Hepatic stellate cell (primary cell): ENCODE measurements around the gene ITGA2B.
"Not testable (repeated sequence)": the region's sequence is repeated elsewhere in the genome, so short reads cannot be mapped to it uniquely, and the experiment has no call there.

ENCODE experiments used
- DNase-seq: peaks from one replicate; pipeline ENCODE4 v3.0.0; 2011; ENCODE audit warnings: low spot score

ITGA2B gene

DNA sequence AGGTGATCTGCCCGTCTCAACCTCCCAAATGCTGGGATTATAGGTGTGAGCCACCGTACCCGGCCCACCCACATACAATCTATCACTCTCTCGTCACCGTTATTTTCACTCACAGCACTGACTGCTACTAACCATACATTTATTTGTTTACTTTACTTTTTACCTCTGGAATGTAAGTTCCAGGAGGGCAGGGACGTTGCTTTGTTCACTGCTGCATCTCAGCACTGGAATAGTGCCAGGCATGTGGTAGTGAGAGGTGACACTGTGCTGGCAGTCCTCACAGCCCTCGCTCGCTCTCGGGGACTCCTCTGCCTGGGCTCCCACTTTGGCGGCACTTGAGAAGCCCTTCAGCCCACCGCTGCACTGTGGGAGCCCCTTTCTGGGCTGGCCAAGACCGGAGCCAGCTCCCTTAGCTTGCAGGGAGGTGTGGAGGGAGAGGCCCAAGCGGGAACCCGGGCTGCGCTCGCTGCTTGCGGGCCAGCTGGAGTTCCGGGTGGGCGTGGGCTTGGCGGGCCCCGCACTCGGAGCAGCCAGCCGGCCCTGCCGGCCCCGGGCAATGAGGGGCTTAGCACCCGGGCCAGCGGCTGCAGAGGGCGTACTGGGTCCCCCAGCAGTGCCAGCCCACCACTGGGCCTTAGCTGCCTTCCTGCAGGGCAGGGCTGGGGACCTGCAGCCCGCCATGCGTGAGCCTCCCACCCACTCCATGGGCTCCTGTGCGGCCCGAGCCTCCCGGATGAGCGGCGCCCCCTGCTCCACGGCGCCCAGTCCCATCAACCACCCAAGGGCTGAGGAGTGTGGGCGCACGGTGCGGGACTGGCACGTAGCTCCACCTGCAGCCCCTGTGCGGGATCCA is 20.8 kb downstream of the ITGA2B start:
- not testable (repeated sequence) for DNase-seq

DNA sequence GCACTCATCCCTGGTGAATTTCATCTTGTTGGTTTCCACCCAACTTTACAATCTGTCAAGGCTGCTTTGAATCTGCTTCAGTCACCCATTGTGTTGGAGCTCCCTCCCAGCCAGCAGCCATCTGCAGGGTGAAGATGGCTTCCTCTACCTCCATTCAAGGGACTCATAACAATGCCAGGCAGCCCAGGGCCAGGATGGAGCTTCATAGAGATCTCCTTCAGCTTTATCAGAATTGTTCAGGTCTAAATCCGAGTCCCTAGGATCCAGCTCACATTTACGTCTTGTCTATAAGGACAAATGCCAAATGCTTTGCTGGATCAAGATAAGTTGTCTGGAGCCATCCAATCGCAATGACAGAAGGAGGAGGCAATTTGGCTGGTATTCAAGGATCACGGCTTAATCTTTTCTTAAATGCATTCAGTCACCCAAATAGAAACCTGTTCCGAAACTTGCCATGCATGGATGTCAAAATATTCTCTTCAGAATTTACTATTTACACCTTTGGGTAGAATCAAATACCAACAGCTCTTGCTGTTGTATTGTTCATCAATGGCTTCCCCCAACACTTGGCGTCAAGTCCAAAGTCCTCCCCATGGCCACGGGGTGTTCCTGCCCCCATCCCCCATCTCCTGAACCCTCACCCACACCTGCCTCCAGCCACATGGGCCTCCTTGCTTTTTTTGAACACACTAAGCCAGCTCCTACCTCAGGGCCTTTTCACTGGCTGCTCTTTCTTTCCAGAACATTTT is 22.0 kb downstream of the ITGA2B start:
- no peak for DNase-seq

DNA sequence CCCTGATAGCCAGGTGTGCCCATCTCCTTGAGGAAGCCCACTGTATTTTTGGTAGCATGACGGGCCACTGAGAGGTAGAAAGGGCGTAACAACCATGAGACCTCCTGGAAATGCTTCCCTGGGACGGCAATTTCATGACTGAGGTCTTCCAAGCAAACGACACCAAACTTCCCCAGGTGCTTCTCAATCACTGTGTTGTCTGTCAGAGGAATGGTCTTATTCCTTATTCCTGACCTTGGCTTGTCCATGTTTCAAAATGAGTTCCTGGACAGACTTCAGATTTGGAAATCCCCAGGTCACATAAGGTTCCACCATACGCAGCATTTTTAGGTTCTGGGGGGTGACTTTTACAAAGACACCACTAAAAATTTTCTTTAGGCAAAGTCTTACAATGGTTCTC is 24.4 kb downstream of the ITGA2B start:
- not testable (repeated sequence) for DNase-seq

DNA sequence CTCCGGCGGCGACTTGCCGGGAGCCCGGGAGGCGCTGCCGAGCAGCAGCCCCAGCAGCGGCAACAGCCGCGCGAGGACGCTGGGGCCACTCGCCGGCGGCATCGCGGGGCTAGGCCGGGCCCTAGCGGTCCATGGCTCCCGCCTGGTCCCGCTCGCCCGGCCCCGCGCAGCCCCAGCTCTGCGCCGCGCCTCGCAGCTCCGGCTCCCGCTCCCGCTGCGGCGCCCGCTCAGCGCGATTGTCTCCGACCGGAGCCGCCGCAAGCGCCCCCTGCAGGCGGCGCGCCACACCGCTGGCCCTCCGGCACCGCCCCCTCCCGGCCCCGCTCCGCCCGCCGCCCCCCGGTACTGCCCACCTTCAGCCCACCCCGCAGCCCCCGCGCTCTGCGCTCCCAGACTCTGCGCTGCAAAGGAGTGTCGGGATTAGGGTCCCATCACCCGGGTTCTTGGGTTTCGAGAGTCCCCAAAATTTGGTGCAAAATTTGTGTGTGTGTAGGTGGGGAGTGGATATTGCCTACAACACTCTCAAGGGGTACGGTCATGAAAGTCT is 25.8 kb downstream of the ITGA2B start, which contains the start of gene FAM171A2:
FAM171A2 (minus strand) TSS at position 241 of the 547 bp plus-strand sequence; CDS start at position 102, 139 bp downstream.
- DNase-seq = peak; percentile 82

DNA sequence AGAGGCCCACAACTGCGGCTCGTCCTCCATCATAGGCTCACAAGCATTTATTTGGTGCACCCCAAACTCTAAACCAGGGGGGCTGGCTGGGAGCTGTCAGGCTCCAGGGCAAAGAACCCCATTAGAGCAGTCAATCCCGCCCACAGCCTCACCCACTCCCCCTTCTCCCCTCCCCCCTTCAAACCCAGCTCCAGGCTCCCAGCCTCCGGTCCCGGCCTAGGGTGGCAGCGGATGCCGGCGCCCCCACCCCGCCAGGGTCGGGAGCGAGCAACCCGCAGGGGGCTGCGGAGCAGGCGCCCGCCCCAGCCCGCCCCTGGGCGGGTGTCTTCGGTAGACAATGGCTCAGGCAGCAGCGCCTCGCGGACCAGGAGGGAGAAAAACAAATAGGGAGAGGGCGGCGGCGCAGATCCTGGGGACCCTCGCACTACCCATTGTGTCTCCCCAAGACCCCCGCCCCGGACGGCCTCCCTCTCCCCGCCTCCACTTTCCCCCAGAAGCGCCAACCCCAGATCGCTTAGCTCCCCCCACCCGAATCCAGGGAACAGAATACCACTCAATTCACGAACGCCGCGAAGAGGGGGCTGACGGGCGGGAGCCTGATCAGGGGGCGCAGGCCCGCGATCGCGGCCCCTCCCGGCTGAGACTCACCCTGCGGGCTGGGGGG is 26.4 kb downstream of the ITGA2B start:
- peak; percentile 52 for DNase-seq

DNA sequence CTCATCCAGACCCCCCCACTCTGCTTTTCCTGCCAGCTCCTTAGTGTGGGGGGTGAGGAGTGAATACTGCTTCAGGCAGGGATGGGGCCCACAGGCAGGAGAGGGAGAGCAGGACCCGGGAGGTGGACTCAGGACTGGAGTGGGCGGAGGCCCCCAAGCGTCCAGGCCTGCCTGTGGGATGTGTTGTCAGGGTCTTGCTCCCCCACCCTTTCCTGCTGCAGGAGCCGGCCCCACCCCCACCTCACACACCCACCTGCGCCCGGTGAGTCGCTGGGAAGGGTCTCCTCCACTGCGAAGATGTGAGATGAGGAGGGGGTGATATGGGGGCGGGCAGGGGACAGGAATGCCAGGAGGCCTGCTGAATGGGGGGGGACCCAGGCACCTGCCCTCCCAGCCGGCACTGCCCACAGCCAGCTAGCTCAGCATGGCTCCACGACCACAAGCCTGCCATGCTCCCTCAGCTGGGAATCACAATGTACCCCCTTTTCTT is 26.9 kb downstream of the ITGA2B start:
- no peak for DNase-seq

DNA sequence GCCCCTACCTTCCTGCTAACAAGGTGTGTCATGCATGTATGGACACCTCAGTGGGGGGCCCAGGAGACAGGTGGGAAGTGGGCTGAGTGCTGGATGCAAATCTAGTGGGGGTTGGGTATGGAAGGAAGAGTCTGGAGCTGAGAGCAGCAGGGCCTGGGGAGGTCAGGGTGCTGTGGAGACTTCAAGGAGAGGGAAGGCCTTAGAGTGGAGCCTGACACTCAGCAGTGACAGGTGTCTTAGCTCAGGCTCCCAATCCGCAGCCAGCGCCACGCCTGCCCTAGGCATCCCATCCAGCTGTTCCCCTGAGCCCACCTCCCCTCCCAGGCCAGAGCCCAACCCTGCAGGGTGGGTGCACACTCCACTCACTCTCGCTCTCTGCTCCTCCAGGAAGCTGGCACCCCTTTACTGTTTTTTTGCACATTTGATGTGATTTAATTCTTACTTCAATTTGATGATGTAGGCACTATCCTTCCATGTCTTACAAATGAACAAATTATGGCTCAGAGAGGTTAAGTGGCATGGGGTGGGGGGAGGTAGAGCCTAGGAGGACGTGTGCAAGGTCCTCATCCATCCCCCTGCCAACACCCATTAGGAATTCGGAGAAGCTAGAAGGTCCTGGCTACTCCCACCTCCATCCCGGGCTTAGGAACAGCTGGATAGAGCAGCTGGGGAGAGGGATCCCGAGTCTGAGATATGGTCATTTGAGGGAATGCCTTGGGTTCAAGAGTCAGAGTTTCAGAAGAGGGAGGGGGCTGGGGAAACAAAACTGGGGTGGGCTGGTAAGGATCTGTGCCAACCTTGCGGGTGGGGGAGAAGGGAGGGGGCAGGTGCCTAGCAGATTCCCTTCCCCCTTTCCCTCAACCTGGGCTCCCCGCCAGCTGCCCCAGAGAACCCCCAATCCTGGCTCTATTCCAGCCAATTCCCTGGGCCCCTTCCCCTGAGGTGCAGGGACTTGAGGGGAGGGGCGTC is 27.9 kb downstream of the ITGA2B start:
- no peak for DNase-seq

DNA sequence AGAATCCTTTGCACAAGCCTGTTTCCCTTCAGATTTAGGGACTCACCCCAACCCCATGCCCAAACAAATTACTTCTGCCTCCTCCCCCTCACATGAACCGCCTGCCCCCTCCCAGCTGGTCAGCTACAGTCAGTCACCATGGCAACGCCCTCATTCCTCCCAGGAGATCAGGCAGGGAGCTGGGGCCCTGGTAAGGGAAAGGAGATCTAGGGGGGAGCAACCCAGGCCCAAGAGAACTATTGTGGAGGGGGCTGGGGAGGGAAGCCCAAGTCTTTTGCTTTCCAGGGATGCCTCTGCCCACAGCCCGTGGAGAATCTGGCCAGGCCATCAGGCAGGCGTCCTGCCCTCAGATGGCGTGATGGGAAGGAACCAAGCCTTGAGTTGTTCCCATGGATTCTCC is 28.6 kb downstream of the ITGA2B start:
- peak; percentile 85 for DNase-seq

DNA sequence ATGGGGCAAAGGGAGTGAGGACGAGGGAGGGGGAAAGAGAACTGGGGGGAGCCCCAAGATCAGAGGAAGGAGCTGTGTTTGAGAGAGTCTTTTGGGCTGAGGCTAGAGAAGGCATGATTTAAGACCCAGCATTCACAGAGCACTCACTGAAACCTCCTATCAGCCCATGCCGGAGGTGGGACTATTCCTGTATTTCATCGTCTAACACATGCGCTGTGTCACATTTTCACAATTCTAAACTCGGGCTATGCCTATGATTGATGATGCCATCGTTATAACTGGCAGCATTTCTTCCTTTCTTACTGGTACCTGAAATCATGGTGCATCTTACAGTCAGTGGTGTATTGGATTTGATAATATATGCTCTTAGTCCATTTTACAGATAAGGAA is 29.3 kb downstream of the ITGA2B start:
- DNase-seq = no peak

DNA sequence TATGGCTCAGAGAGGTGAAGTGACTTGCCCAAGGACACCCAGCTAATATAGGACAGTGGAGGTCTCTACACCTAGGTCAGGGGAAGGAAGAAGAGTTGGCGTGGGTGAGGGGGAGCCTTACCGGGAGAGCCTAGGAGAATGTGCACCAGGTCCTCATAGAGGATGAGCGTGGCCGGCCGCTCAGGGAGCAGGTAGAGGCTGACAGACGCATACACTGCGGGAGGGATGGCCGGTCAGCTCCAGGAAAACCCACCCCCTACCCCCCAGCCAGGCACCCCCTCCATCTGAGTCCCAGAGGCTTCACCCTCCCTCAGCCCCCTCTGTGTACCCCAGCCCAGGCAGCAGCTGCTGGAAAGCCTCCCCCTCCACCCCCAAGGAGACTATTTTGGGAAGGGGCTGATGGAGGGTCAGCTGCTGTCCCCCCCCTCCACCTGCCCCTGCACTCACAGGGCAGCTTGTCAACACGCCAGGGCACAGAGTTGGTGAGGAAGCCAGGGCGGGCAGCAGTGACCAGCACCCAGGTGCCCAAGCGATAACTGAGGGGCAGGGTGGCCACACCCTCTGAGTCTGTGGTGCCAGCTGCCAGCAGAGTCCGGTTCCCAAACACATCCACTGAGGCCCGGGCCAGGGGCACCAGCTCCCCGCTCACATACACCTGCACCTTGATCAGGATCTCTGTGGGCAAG is 29.8 kb downstream of the ITGA2B start:
- no peak for DNase-seq

DNA sequence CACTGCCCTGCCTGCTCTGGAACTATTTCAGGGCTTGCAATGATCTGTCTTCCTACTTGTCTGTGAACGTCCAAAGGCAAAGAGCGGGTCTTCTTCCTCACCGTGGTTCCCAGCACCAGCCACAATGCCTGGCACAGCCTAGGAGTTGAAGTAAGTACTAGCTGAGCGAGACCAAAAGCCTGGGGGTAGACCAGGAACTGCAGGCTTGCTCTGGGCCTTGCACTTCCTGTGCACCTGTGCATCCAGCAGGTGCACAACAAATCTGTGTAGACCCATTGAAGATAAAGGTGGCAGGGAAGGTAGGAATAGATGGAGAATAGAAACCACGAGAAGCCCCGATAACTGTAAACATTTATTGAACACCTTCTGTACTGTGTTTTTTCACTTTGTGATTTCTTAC is 30.4 kb downstream of the ITGA2B start:
- DNase-seq = no peak

DNA sequence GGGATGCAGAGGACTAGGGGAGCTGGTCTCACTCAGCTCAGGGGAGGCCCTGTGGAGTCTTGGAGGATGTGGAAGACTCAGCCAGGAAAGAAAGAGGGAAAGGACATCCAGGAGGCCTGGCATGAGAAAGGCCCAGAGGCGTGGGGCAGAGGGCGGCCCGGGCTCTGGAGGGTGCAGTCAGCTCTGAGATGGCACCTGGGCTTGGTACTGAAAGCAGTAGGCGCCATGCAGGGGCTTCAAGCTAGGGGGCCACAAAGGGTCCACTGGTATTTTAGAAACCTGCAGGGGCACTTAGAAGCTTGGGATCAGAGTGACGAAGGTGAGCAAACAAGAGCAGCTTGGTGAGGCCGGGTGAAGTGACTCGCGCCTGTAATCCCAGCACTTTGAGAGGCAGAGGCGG is 31.4 kb downstream of the ITGA2B start:
- DNase-seq = no peak

DNA sequence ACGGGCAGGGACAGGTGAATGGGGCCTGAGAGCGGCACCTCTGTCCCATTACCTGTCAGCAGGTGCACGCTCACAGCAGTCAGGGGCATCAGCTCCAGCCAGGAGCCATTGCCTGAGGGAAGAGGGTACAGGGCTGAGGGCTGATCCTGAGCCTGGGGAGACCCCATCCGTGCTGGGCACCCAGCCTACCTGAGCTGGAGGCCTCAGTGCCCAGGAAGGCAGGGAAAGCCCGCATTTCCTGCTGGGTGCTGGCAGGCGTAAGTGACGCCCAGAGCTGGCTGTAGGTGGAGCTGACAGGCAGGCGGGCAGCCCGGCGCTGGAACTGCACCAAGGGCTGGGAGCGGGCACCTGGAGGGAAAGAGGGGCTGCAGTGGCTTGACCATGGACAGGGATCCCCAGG is 33.2 kb downstream of the ITGA2B start:
- no peak for DNase-seq

DNA sequence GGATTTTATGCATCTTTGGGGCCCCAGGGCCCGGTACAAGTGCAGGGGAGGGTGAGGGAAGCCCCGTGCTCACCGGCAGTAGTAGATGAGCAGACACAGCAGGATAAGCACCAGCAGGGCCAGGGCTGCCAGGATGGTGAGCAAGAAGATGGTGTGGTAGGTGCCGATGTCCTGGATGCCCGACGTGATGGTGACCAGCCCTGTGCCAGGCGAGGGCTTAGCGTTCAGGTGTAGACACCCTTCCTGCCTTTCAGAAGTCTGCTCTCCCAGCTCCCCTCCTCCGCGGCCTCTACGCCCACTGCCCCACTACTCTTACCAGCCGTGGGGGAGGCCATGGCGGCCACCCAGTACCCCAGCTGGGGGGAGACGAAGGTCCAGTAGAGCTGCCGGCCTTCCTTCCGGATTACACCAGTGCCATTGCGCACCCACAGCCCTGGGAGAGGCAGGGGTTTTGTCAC is 33.8 kb downstream of the ITGA2B start:
- DNase-seq = no peak

DNA sequence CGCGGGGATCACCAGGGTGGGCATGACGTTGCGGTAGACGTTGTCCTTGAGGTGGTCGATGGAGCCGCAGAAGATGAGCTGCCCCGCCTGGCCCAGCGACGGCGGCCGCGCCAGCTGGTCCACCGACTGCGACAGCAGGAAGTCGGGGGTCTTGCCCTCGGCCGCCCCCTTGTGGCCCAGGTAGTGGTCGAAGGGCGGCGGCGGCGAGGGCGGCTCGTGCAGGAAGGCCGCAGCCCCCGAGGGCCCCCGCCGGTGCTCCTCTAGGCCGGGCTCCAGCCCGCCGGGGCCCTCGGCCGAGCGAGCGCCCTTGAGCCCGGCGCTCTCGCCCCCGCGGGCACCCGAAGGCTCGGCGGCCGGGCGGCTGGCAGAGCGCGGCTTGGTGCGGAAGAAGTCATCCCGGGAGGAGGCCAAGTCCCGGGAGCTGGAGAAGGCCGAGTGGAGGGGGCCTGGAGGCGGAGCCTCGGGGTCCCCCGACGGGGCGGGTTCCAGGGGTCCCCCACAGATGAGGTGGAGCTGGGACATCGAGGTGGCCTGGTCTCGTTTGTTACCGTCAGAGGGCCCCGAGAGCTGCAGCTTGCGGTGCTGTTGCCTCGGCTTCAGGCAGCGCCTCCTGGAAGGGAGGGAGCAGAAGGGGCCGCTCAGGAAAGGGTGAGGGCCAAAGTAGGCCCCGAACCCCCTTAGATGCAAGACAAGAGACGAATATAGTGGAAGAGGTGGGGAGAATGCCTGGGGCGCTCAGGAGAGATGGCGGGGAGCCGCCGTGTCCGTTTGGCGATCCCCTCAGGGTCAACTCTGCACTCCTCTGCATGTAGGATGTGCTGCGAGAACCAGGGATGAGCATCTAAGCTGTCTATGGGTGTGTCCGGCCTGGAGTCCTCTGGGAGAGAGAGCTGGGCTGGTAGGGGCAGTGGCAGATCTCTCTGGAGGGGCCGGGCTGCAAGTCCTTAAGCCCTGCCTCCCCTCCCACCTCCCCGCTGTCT is 34.6 kb downstream of the ITGA2B start:
- no peak for DNase-seq

DNA sequence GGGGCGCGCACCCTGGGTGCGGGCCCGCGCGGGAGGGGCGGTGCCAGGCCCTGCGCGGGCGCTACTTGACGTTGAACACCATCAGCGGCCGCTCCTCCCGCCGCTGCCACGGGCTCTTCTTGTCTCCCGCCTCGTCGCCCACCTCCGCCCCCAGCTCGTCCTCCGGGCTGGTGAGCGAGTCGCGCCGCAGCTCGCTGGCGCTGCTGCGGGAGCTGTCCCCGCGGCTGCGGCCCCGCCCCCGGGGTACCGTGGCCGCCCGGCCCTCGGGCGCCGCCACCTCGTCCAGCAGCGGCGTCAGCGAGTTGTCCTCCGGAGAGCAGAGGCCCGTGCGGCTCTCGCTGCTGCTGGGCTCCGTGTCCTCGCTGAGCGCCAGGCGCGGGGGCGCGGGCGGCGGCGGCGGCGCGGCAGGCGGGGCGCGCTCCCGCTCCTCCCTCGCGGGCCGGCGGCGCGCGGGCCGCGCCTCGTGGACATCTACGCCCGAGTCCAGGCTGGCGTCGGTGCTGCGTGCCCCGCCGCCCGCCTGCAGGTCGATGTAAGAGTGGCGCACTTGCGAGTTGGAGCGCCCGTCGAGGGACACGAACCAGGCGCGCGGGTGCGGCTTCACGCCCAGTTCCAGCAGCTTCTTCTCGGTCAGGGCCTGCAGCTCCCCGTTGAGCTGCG is 35.6 kb downstream of the ITGA2B start:
- peak; percentile 61 for DNase-seq

DNA sequence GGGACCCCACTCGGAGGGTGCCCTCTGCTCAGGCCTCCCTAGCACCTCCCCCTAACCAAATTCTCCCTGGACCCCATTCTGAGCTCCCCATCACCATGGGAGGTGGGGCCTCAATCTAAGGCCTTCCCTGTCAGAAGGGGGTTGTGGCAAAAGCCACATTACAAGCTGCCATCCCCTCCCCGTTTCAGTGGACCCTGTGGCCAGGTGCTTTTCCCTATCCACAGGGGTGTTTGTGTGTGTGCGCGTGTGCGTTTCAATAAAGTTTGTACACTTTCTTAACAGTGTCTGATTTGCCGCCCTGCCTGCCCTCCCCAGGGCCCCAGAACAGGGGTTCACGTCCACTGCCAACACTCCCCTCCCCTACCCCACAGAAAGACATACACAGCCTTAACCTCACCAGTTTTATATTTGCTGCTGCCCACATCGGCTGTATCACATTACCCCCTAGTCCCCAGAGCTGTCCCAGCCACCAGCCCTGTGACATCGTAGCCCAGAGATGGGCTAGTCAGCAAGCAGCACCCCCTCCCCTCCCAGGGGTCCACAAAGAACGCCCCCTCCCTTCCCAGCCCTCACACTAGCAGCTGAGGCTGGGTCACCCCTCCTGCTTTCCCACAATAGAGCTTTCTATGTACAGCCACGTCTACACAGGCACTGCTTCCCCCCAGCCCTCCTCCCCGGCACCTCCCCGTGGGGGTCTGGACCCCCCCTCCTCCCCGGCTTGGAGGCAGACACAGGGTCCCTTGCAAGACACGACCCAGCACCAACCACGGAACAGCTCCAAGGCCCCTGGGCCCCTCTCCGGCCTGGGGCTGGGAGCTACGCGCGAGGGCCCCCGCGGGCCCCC is 36.4 kb downstream of the ITGA2B start:
- no peak for DNase-seq
